Measurements from ENCODE around the gene ATOSA. TPM values are rescaled to one million over a fixed set of nuclear protein-coding genes. Genes with fewer than 3 reads are reported as not detected.

ATOSA gene
- total RNA-seq, 2 experiments from 2014 or later, result 34.1 to 96.8 TPM

DNA sequence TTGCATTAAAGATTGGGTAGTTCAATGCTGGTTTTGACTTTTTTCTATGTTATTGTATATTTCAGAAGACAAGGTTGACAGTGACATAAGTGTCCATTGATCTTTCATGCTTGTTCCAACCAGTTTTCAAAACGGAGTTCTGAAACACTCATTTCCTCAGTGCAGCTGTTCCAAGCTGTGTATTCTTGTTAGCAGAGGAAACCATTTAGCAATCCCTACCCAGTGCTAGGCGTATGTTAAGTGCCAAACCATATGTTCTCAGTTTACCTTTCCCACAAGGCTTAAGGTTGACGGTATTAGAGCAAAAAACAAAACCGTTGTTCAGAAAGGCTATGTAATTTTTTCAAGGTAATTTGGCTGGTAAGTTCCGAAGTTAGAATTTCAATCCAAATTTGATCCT, 9.1 kb downstream of the ATOSA start:
- no peak overlapping the region for H2AFZ ChIP-seq (ENCODE audit: low read length)
- no peak overlapping the region for H3K27ac ChIP-seq (ENCODE audit: low read depth, low read length, poor library complexity, severe bottlenecking)
- no peaks in the 10 kb centered on the region for H3K9me3 ChIP-seq (ENCODE audit: low read length)
- BruUV-seq (replicated peaks), result no TSS peak
- peaks cover 94% of the 10 kb centered on the region for H3K36me3 ChIP-seq (ENCODE audit: insufficient read depth, low read length)
- H4K20me1 ChIP-seq (ENCODE audit: insufficient read depth, low read length), result no peaks in the 10 kb centered on the region; the same call in 1 of the 2 replicates
- ChIA-PET POLR2A (interaction anchor here (0.6 kb wide), 2 partner anchors 58 to 331 kb away, joined by 3 read pairs; no protein-coding TSS in a partner anchor), CTCF (ENCODE audit: unreplicated experiment) (no interaction called here)
- intact Hi-C loops (cut with micrococcal nuclease; ENCODE audit: unreplicated experiment), result loop anchor here (5.0 kb wide), 1 partner anchor 63 kb away; no protein-coding TSS in a partner anchor
- H3K4me1 ChIP-seq (ENCODE audit: insufficient read depth, low read length, poor library complexity, severe bottlenecking), result peaks cover 26% of the 10 kb centered on the region
- no peaks in the 10 kb centered on the region for H3K9me2 ChIP-seq (ENCODE audit: insufficient read depth, low read length)
- H3K79me2 ChIP-seq (ENCODE audit: insufficient read depth, low read depth, low read length), result peaks cover 77% of the 10 kb centered on the region
- TF ChIP-seq, protein P1, sequence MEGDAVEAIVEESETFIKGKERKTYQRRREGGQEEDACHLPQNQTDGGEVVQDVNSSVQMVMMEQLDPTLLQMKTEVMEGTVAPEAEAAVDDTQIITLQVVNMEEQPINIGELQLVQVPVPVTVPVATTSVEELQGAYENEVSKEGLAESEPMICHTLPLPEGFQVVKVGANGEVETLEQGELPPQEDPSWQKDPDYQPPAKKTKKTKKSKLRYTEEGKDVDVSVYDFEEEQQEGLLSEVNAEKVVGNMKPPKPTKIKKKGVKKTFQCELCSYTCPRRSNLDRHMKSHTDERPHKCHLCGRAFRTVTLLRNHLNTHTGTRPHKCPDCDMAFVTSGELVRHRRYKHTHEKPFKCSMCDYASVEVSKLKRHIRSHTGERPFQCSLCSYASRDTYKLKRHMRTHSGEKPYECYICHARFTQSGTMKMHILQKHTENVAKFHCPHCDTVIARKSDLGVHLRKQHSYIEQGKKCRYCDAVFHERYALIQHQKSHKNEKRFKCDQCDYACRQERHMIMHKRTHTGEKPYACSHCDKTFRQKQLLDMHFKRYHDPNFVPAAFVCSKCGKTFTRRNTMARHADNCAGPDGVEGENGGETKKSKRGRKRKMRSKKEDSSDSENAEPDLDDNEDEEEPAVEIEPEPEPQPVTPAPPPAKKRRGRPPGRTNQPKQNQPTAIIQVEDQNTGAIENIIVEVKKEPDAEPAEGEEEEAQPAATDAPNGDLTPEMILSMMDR (conservative IDR thresholded peaks at IDR 0.05; ENCODE audit: low read length), result no peak
- no peak for TF ChIP-seq EZH2phosphoT487 (IDR thresholded peaks at IDR 0.05; ENCODE audit: borderline replicate concordance, low read depth, low read length)
- H3K4me2 ChIP-seq (ENCODE audit: low read length), result no peak overlapping the region
- DNase-seq (ENCODE audit: low spot score), result no peak
- no peak overlapping the region for H3K4me3 ChIP-seq (ENCODE audit: low read depth, low read length, poor library complexity, severe bottlenecking)

DNA sequence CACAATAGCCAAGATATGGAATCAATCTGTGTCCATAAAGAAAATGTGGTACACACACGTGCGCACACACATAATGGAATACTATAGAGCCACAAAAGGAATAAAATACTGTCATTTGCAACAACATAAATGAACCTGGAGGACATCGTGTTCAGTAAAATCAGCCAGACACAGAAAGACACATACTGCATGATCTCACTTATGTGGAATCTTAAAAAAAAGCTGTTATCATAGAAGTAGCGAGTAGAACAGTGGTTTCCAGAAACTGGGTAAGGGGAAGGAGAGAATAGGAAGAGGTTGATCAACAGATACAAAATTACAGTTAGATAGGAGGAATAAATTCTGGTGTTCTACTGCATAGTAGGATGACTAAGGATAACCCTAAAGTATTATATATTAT, 11.1 kb downstream of the ATOSA start:
- Histone ChIP-seq H3K9me2 (ENCODE audit: insufficient read depth, low read length) (no peaks in the 10 kb centered on the region), H3K4me2 (ENCODE audit: low read length) (no peak overlapping the region), H2AFZ (ENCODE audit: low read length) (no peak overlapping the region), H3K79me2 (ENCODE audit: insufficient read depth, low read depth, low read length) (peaks cover 66% of the 10 kb centered on the region), H4K20me1 (ENCODE audit: insufficient read depth, low read length) (no peaks in the 10 kb centered on the region; the same call in 1 of the 2 replicates), H3K27ac (ENCODE audit: low read depth, low read length, poor library complexity, severe bottlenecking) (no peak overlapping the region), H3K4me3 (ENCODE audit: low read depth, low read length, poor library complexity, severe bottlenecking) (no peak overlapping the region), H3K9me3 (ENCODE audit: low read length) (no peaks in the 10 kb centered on the region), H3K4me1 (ENCODE audit: insufficient read depth, low read length, poor library complexity, severe bottlenecking) (peaks cover 7% of the 10 kb centered on the region), H3K36me3 (ENCODE audit: insufficient read depth, low read length) (peaks cover 97% of the 10 kb centered on the region)
- no peak for TF ChIP-seq EZH2phosphoT487 (IDR thresholded peaks at IDR 0.05; ENCODE audit: borderline replicate concordance, low read depth, low read length)
- TF ChIP-seq, protein P1 (conservative IDR thresholded peaks at IDR 0.05; ENCODE audit: low read length), result no peak
- BruUV-seq (replicated peaks), result no TSS peak
- POLR2A ChIA-PET, result no interaction called here
- DNase-seq (ENCODE audit: low spot score), result no peak
- intact Hi-C loops (cut with micrococcal nuclease; ENCODE audit: unreplicated experiment), result no loop called here
- CTCF ChIA-PET (ENCODE audit: unreplicated experiment), result no interaction called here

DNA sequence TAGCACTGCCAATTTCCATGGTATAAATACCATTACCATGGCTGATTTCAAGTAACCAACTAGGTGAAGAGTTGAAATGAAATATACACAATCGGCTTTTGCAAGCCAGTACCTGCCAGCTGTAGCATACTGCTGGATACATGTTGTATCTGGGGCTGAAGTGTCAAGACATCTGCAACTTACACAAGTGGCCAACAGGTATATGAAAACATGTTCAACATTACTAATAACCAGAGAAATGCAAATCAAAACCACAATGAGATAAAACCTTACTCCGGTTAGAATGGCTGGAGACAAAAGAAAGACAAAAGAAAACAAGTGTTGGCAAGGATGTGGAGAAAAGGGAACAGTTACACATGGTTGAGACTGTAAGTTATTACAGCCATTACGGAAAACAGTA, 11.6 kb downstream of the ATOSA start:
- Histone ChIP-seq H3K27ac (ENCODE audit: low read depth, low read length, poor library complexity, severe bottlenecking) (no peak overlapping the region), H3K4me3 (ENCODE audit: low read depth, low read length, poor library complexity, severe bottlenecking) (no peak overlapping the region), H3K9me2 (ENCODE audit: insufficient read depth, low read length) (no peaks in the 10 kb centered on the region), H3K4me2 (ENCODE audit: low read length) (no peak overlapping the region), H4K20me1 (ENCODE audit: insufficient read depth, low read length) (no peaks in the 10 kb centered on the region), H2AFZ (ENCODE audit: low read length) (no peak overlapping the region), H3K9me3 (ENCODE audit: low read length) (no peaks in the 10 kb centered on the region), H3K36me3 (ENCODE audit: insufficient read depth, low read length) (peaks cover 97% of the 10 kb centered on the region), H3K4me1 (ENCODE audit: insufficient read depth, low read length, poor library complexity, severe bottlenecking) (peaks cover 2% of the 10 kb centered on the region), H3K79me2 (ENCODE audit: insufficient read depth, low read depth, low read length) (peaks cover 66% of the 10 kb centered on the region)
- CTCF ChIA-PET (ENCODE audit: unreplicated experiment), result no interaction called here
- BruUV-seq (replicated peaks), result no TSS peak
- POLR2A ChIA-PET, result no interaction called here
- TF ChIP-seq EZH2phosphoT487 (IDR thresholded peaks at IDR 0.05; ENCODE audit: borderline replicate concordance, low read depth, low read length), result no peak
- TF ChIP-seq, protein P1 (conservative IDR thresholded peaks at IDR 0.05; ENCODE audit: low read length), result no peak
- DNase-seq (ENCODE audit: low spot score), result no peak
- intact Hi-C loops (cut with micrococcal nuclease; ENCODE audit: unreplicated experiment), result no loop called here

Data from OCI-LY7 (cell line).